GM12892 (cell line): ENCODE measurements around the gene F2R.
"Not testable (repeated sequence)": the region's sequence is repeated elsewhere in the genome, so short reads cannot be mapped to it uniquely, and the experiment has no call there.

Source experiments
- DNase-seq: peaks from one replicate; pipeline ENCODE4 v3.0.0; 2011; ENCODE audit not compliant: insufficient read length
- FAIRE-seq: peaks from 2 replicates; lab custom pipeline; 2011; peaks lifted over from hg19 to GRCh38; lab: Jason Lieb, UNC
- POLR2A ChIP-seq: IDR thresholded peaks from 2 replicates; pipeline ENCODE4 v1.6.1; 2011; ENCODE audit warnings: low read depth, low read length, control low read depth
- POLR2AphosphoS5 ChIP-seq: IDR thresholded peaks from 2 replicates; pipeline ENCODE4 v1.6.1; 2011; ENCODE audit warnings: low read depth, low read length, control low read depth
- TAF1 ChIP-seq: IDR thresholded peaks from 2 replicates; pipeline ENCODE4 v1.6.1; 2011; ENCODE audit warnings: low read depth, mild to moderate bottlenecking, control low read depth, low read length, borderline replicate concordance

F2R gene

GRCh38 chr5:76732405-76733048, 16.6 kb downstream of the F2R start:
- no peak for FAIRE-seq
- no peak for DNase-seq
- no peak for TF ChIP-seq POLR2AphosphoS5
- TF ChIP-seq POLR2A = peak; percentile 31; the same call in 1 of the 2 replicates

- FAIRE-seq (no peak), DNase-seq (no peak)
- TF ChIP-seq TAF1 = no peak
- no peak for TF ChIP-seq POLR2A
- no peak for TF ChIP-seq POLR2AphosphoS5
These were observed 17.1 kb downstream of the F2R start for GRCh38 chr5:76733049-76733417.

- no peak for FAIRE-seq
- DNase-seq = no peak
- TF ChIP-seq POLR2A = no peak
- TF ChIP-seq POLR2AphosphoS5 = no peak
- no peak for TF ChIP-seq TAF1
These were observed 20.0 kb downstream of the F2R start for GRCh38 chr5:76735762-76736545.

- FAIRE-seq (peak; percentile 17), DNase-seq (no peak)
- TF ChIP-seq POLR2A (no peak), TAF1 (no peak), POLR2AphosphoS5 (no peak)
These were observed 21.0 kb downstream of the F2R start for GRCh38 chr5:76736679-76737556.

GRCh38 chr5:76737846-76738245, 21.9 kb downstream of the F2R start:
- TF ChIP-seq POLR2A = no peak
- no peak for TF ChIP-seq POLR2AphosphoS5
- TF ChIP-seq TAF1 = no peak
- no peak for DNase-seq
- FAIRE-seq = no peak

- DNase-seq, FAIRE-seq: not testable (repeated sequence)
These were observed 25.6 kb downstream of the F2R start for GRCh38 chr5:76741506-76741905.

GRCh38 chr5:76742583-76742982, 26.7 kb downstream of the F2R start:
- FAIRE-seq (no peak), DNase-seq (no peak)
- TF ChIP-seq TAF1 (no peak), POLR2A (no peak), POLR2AphosphoS5 (no peak)

GRCh38 chr5:76744632-76745031, 28.7 kb downstream of the F2R start:
- no peak for DNase-seq
- TF ChIP-seq POLR2A (no peak), TAF1 (no peak), POLR2AphosphoS5 (no peak)

GRCh38 chr5:76745670-76746069, 29.7 kb downstream of the F2R start:
- no peak for FAIRE-seq
- TF ChIP-seq POLR2AphosphoS5 (no peak), TAF1 (no peak)
- no peak for DNase-seq

More at GRCh38 chr5:76744632-76745031, 28.7 kb downstream of the F2R start:
- FAIRE-seq = no peak

GRCh38 chr5:76746677-76747076, 30.8 kb downstream of the F2R start:
- FAIRE-seq (no peak), DNase-seq (no peak)
- TF ChIP-seq TAF1 (no peak), POLR2AphosphoS5 (no peak), POLR2A (no peak)

GRCh38 chr5:76747706-76748105, 31.8 kb downstream of the F2R start:
- FAIRE-seq (no peak), DNase-seq (no peak)

More at GRCh38 chr5:76747706-76748105, 31.8 kb downstream of the F2R start:
- TF ChIP-seq TAF1 = no peak
- TF ChIP-seq POLR2AphosphoS5 = no peak
- TF ChIP-seq POLR2A = no peak
